Choroid plexus epithelial cell (primary cell): ENCODE results near the gene KLHL29.

Experiments used
- DNase-seq: peaks from one replicate; pipeline ENCODE4 v3.0.0-alpha.2; 2010; ENCODE audit warnings: low read depth
- H3K4me3 ChIP-seq: 2 replicates; pipeline ENCODE4 v1.5.1; 2011; ENCODE audit warnings: low read depth, mild to moderate bottlenecking, control low read depth, low read length, moderate library complexity
- TF ChIP-seq, protein P1 (sequence below): conservative IDR thresholded peaks from 2 replicates; pipeline ENCODE4 v1.5.1; 2011; ENCODE audit warnings: low read depth, mild to moderate bottlenecking, control low read depth, inconsistent platforms, low read length, moderate library complexity

Gene KLHL29

DNA sequence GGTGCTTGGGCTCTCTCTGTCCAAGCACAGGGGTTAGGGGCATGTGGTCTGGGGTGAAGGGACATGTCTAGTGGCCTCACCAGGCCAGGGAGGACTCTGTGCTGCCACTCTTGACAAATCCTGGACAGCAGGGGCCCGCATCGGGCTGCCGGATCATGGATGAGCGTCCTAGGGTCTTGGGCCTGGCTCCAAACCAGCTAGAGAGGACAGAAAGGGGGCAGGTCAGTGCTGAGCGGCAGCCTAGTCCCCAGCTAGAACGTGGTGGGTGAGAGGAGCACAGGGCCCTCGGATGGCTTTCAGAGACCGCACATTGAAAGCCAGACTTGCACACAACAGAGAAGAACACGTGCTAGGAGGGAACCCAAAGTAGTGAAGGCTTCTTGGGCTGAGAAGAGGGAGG lies 300.7 kb downstream of the KLHL29 start:
- no peak overlapping the region for H3K4me3 ChIP-seq
- TF ChIP-seq, protein P1, sequence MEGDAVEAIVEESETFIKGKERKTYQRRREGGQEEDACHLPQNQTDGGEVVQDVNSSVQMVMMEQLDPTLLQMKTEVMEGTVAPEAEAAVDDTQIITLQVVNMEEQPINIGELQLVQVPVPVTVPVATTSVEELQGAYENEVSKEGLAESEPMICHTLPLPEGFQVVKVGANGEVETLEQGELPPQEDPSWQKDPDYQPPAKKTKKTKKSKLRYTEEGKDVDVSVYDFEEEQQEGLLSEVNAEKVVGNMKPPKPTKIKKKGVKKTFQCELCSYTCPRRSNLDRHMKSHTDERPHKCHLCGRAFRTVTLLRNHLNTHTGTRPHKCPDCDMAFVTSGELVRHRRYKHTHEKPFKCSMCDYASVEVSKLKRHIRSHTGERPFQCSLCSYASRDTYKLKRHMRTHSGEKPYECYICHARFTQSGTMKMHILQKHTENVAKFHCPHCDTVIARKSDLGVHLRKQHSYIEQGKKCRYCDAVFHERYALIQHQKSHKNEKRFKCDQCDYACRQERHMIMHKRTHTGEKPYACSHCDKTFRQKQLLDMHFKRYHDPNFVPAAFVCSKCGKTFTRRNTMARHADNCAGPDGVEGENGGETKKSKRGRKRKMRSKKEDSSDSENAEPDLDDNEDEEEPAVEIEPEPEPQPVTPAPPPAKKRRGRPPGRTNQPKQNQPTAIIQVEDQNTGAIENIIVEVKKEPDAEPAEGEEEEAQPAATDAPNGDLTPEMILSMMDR, result no peak
- DNase-seq, result no peak

DNA sequence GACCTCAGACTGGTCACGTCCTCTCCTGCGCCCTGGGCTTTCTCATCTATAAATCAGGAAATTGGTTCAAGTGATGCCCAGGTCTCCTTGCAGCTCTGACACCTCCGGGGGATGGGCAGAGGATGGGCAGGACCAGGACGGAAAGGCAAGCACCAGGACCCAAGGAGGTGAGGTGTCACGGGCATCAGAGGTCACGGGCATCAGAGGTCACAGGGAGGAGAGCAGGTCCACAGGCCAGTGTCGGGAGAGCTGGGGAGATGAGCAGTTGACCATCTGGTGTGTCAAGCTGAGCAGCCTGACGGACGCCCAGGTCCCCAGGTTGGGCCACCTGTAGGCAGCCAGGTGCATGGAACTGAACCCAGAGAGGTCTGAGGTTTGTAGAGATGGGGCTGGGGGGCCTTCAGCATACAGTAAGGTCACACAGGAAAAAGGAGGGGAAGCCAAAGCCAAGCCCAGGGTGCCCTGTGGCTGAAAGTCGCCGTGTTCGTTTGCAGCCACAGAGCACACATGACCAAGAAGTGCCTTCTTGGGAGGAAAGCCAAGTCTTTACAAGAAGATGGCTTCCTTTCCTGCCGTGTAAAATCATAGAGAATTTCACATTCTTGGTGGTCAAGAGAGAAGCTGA lies 301.5 kb downstream of the KLHL29 start:
- H3K4me3 ChIP-seq, result no peak overlapping the region
- TF ChIP-seq, protein P1, result no peak
- DNase-seq, result no peak

DNA sequence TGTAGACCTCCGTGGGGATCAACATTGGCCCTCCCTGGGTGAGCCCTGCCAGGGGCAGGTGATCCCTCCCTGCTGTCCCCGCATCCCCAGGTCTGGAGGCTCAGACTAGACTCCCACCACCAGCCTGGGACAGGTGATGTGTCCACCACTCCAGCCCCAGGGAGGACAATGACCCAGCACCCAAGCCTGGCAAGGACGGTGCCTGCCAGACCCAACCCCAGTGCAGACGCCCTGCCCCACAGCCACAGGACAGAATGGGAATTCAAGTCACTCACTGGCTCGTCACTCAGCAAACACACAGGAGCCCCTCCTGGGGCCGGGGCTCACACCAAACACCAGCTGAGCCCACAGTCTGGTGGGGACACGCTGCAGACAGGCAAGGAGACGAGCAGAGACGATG lies 302.2 kb downstream of the KLHL29 start:
- H3K4me3 ChIP-seq, result no peak overlapping the region
- TF ChIP-seq, protein P1, result no peak
- no peak for DNase-seq

DNA sequence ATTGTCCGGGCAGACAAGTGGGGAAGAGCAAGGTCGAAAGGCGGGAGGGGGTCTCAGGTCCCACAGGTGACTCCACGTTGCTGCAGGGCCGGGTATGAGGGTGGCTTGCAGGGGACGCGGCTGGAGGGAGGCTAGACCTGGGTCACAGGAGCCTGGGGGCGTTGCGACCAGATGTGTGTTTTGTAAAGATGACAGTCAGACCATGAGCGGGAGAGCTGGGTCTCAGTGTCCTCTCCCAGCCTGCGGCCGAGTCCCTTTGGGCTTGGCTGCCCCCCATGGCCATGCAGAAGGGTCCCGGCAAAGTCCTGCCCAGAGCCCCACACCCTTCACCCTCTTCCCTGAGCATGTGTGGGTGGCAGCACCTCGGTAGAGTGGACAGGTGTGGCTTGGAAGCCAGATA lies 302.7 kb downstream of the KLHL29 start:
- TF ChIP-seq, protein P1, result no peak
- no peak overlapping the region for H3K4me3 ChIP-seq
- no peak for DNase-seq

DNA sequence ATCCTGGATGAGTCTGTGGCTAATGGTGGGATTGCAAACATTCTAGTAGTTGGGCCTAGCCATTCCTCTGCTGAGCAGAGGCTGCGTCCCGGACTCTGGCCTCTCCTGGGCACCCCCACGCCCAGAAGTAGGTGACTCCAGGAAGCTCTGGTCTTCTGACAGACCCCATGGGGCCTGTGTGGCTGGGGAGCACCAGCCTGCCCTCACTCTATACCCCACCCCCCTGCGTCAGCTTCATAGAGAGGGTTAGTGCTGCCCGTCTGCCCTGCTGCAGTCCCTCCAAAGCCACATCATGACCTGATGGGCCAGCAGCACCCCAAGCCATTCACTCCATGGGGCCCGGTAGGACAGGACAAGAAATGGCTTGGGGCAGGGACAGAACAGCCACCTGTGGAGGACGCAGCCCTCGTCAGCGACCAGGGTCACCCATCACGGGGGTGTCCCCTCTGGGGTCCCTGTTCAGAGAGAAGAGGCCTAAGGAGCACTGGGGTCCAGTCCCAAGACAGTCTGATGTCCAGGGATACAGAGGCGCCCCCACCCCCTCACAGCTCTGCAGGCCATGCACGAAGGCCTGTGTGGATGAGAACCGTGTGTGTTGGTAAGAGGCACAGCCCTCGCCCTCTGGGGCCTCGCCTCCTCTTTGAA lies 303.6 kb downstream of the KLHL29 start:
- DNase-seq, result no peak
- TF ChIP-seq, protein P1, result no peak

DNA sequence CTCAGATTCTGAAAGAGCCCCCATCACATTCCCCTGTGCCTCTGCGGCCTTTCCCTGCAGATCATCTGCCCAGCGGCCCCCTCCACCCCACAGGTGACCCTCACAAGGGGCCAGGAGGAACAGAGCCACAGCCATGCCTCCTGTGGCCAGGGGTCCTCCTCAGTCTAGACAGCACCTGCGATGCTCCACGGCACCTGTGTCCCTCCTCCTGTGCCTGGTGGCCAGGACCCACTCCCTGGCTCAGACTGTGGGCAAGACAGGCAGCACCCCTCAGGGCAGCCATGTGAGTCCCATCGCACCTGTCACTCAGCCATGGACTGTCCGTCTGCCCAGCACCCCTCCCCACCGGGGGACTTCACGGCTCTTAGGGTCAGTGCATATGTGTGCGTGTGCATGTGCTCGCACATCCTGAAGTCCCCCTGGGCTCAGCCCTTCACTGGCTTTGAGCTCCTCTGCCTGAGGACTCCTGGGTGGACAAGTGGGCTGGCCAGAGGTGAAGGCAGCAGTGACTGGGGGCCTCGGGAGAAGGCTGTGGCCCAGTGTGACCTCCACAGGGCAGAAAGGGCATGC lies 304.2 kb downstream of the KLHL29 start:
- TF ChIP-seq, protein P1, result no peak
- no peak for DNase-seq
- H3K4me3 ChIP-seq, result no peak overlapping the region

More for the DNA sequence above, 303.6 kb downstream of the KLHL29 start:
- H3K4me3 ChIP-seq, result no peak overlapping the region
